Limb (tissue), 2 donors: ENCODE results near the gene LHCGR.

Experiments
- DNase-seq, 2 donors: peaks; one replicate each; pipeline ENCODE4 v3.0.0-alpha.2; 2016; ENCODE audit errors: extremely low spot score in 2 of 2

LHCGR gene

GRCh38 chr2:48755473-48755872 lies at the start of gene LHCGR:
Gene LHCGR (minus strand): TSS chr2:48755724. CDS start chr2:48755671, 53 bp downstream.
- DNase-seq: peak in 1 of 2 donors; percentile 50

GRCh38 chr2:48799601-48800000 lies 44.1 kb upstream of the LHCGR start:
- no peak for DNase-seq

GRCh38 chr2:48795065-48795464 lies 39.5 kb upstream of the LHCGR start:
- DNase-seq: no peak

- no peak for DNase-seq
Observed at GRCh38 chr2:48793671-48794070, 38.1 kb upstream of the LHCGR start.

- no peak for DNase-seq
Observed at GRCh38 chr2:48792030-48792429, 36.5 kb upstream of the LHCGR start.

GRCh38 chr2:48790407-48791170 lies 35.1 kb upstream of the LHCGR start:
- DNase-seq: no peak

GRCh38 chr2:48787580-48787979 lies 32.1 kb upstream of the LHCGR start:
- DNase-seq: no peak

GRCh38 chr2:48781366-48781765 lies 25.8 kb upstream of the LHCGR start:
- DNase-seq: no peak

GRCh38 chr2:48779019-48779716 lies 23.6 kb upstream of the LHCGR start:
- DNase-seq: no peak

GRCh38 chr2:48774251-48774650 lies 18.7 kb upstream of the LHCGR start:
- DNase-seq: no peak

GRCh38 chr2:48771241-48772014 lies 15.9 kb upstream of the LHCGR start:
- DNase-seq: no peak

GRCh38 chr2:48770181-48770580 lies 14.7 kb upstream of the LHCGR start:
- DNase-seq: peak in 1 of 2 donors; percentile 21

- no peak for DNase-seq
Observed at GRCh38 chr2:48768669-48769068, 13.1 kb upstream of the LHCGR start.

- DNase-seq: no peak
Observed at GRCh38 chr2:48767330-48767729, 11.8 kb upstream of the LHCGR start.

GRCh38 chr2:48760826-48761225 lies 5.3 kb upstream of the LHCGR start:
- DNase-seq: no peak

GRCh38 chr2:48759682-48760081 lies 4.2 kb upstream of the LHCGR start:
- DNase-seq: no peak

- no peak for DNase-seq
Observed at GRCh38 chr2:48756289-48756688, 765 bp upstream of the LHCGR start.

- no peak for DNase-seq
Observed at GRCh38 chr2:48754874-48755273, 650 bp downstream of the LHCGR start.

GRCh38 chr2:48753228-48753627 lies 2.3 kb downstream of the LHCGR start:
- DNase-seq: no peak

- DNase-seq: no peak
Observed at GRCh38 chr2:48750128-48750739, 5.3 kb downstream of the LHCGR start.

GRCh38 chr2:48749291-48750127 lies 6.0 kb downstream of the LHCGR start:
- no peak for DNase-seq
